Loucy (cell line): Measurements from ENCODE around the gene HCN2.

Experiments
- CTCF ChIP-seq: fragments of 200-600 bp; sonication (generic); conservative IDR thresholded peaks from 2 replicates; pipeline ENCODE4 v1.5.1; 2014; ENCODE audit warnings: mild to moderate bottlenecking, antibody characterized with exemption, low read length
- EZH2phosphoT487 ChIP-seq: fragments of 200-600 bp; IDR thresholded peaks from 2 replicates; pipeline ENCODE4 v1.6.1; 2018; ENCODE audit warnings: antibody characterized with exemption, mild to moderate bottlenecking, moderate library complexity, borderline replicate concordance

- TF ChIP-seq CTCF (no peak), EZH2phosphoT487 (no peak)
Observed at GRCh38 chr19:641702-642101, 52.0 kb downstream of the HCN2 start.
